KMS-11 (cell line): ENCODE data around the gene APBA2.
"Not testable (repeated sequence)": the region's sequence is repeated elsewhere in the genome, so short reads cannot be mapped to it uniquely, and the experiment has no call there.

Experiments
- H2AFZ ChIP-seq: fragments of 200-600 bp; sonication (generic); 2 replicates; pipeline ENCODE4 v1.6.1; 2016; ENCODE audit warnings: antibody characterized with exemption, mixed run types, low read depth
- H3K27ac ChIP-seq: fragments of 200-600 bp; sonication (generic); 2 replicates; pipeline ENCODE4 v1.6.1; 2016; ENCODE audit warnings: mild to moderate bottlenecking, mixed run types
- H3K27me3 ChIP-seq: fragments of 200-600 bp; sonication (generic); 2 replicates; pipeline ENCODE4 v1.6.1; 2017; ENCODE audit warnings: mild to moderate bottlenecking, low read depth, mixed run types, moderate library complexity; ENCODE audit not compliant: insufficient read depth
- H3K36me3 ChIP-seq: fragments of 200-600 bp; sonication (generic); 2 replicates; pipeline ENCODE4 v1.6.1; 2017; ENCODE audit warnings: mild to moderate bottlenecking, mixed run types; ENCODE audit not compliant: insufficient read depth
- H3K4me1 ChIP-seq: fragments of 200-600 bp; sonication (generic); 2 replicates; pipeline ENCODE4 v1.6.1; 2016; ENCODE audit warnings: mild to moderate bottlenecking, low read depth, mixed run types; ENCODE audit not compliant: poor library complexity, severe bottlenecking
- H3K4me2 ChIP-seq: fragments of 200-600 bp; sonication (generic); 2 replicates; pipeline ENCODE4 v1.7.0; 2016; ENCODE audit warnings: mild to moderate bottlenecking, mixed run types
- H3K4me3 ChIP-seq: fragments of 200-600 bp; sonication (generic); IDR thresholded peaks from 2 replicates; pipeline ENCODE4 v1.6.1; 2017; ENCODE audit warnings: low read depth, low read length, mixed read lengths; ENCODE audit not compliant: insufficient read depth
- H3K79me2 ChIP-seq: fragments of 200-600 bp; sonication (generic); 2 replicates; pipeline ENCODE4 v1.6.1; 2016; ENCODE audit warnings: low read depth, mixed run types; ENCODE audit not compliant: insufficient read depth
- H3K9ac ChIP-seq: fragments of 200-600 bp; sonication (generic); 2 replicates; pipeline ENCODE4 v1.6.1; 2016; ENCODE audit warnings: mild to moderate bottlenecking, mixed run types
- H4K20me1 ChIP-seq: fragments of 200-600 bp; sonication (generic); 2 replicates; pipeline ENCODE4 v1.6.1; 2016; ENCODE audit warnings: mild to moderate bottlenecking, mixed run types; ENCODE audit not compliant: insufficient read depth
- CTCF ChIP-seq: fragments of 200-600 bp; sonication (generic); conservative IDR thresholded peaks from 2 replicates; pipeline ENCODE4 v1.6.1; 2017; ENCODE audit warnings: low read depth, mild to moderate bottlenecking, antibody characterized with exemption, low read length, moderate library complexity, mixed read lengths

Gene APBA2

GRCh38 chr15:28885630-28886430, at the start of gene APBA2:
Gene APBA2, plus strand, starts transcription at chr15:28885974. Its CDS starts 167,911 bp downstream, at chr15:29053885.
- Histone ChIP-seq H3K27me3 (no peaks in the 10 kb centered on the region), H3K4me1 (no peaks in the 10 kb centered on the region), H4K20me1 (no peaks in the 10 kb centered on the region), H3K9ac (peak within 1 kb of the TSS; percentile 50; the same call in 1 of the 2 replicates), H3K4me2 (peak within 1 kb of the TSS; percentile 39; the same call in 1 of the 2 replicates), H3K79me2 (no peaks in the 10 kb centered on the region), H2AFZ (peak within 1 kb of the TSS; percentile 47; the same call in 1 of the 2 replicates), H3K36me3 (no peaks in the 10 kb centered on the region), H3K27ac (no peak within 1 kb of the TSS), H3K4me3 (no peak within 1 kb of the TSS)
- no peak for TF ChIP-seq CTCF

- H3K4me2 ChIP-seq, H2AFZ ChIP-seq, H3K4me1 ChIP-seq, H3K27me3 ChIP-seq, H3K36me3 ChIP-seq, H3K27ac ChIP-seq, H3K9ac ChIP-seq, H3K79me2 ChIP-seq, H3K4me3 ChIP-seq, H4K20me1 ChIP-seq: not testable (repeated sequence)
Observed at GRCh38 chr15:28840285-28840684, 45.5 kb upstream of the APBA2 start.

- not testable (repeated sequence) for H3K4me1 ChIP-seq, H3K4me2 ChIP-seq, H3K4me3 ChIP-seq, H3K27ac ChIP-seq, H3K9ac ChIP-seq, H4K20me1 ChIP-seq, H3K27me3 ChIP-seq, H2AFZ ChIP-seq, H3K36me3 ChIP-seq, H3K79me2 ChIP-seq
Observed at GRCh38 chr15:28842210-28842609, 43.6 kb upstream of the APBA2 start.

GRCh38 chr15:28843520-28843919, 42.3 kb upstream of the APBA2 start:
- not testable (repeated sequence) for H2AFZ ChIP-seq, H3K4me2 ChIP-seq, H3K9ac ChIP-seq, H3K79me2 ChIP-seq, H4K20me1 ChIP-seq, H3K36me3 ChIP-seq, H3K27ac ChIP-seq, H3K4me3 ChIP-seq, H3K27me3 ChIP-seq
- H3K4me1 ChIP-seq: peaks cover 14% of the 10 kb centered on the region

- H3K36me3 ChIP-seq, H3K4me3 ChIP-seq, H3K79me2 ChIP-seq, H4K20me1 ChIP-seq, H3K27me3 ChIP-seq, H3K27ac ChIP-seq, H3K4me2 ChIP-seq, H2AFZ ChIP-seq, H3K9ac ChIP-seq: not testable (repeated sequence)
- H3K4me1 ChIP-seq: peaks cover 14% of the 10 kb centered on the region
Observed at GRCh38 chr15:28844147-28844546, 41.6 kb upstream of the APBA2 start.

- H3K27ac ChIP-seq, H3K4me3 ChIP-seq, H3K9ac ChIP-seq, H4K20me1 ChIP-seq, H3K27me3 ChIP-seq, H3K36me3 ChIP-seq, H3K79me2 ChIP-seq, H2AFZ ChIP-seq: not testable (repeated sequence)
- peaks cover 14% of the 10 kb centered on the region for H3K4me1 ChIP-seq
- H3K4me2 ChIP-seq: peak overlapping the region; percentile 41
Observed at GRCh38 chr15:28847247-28847646, 38.5 kb upstream of the APBA2 start.

- not testable (repeated sequence) for H3K9ac ChIP-seq, H2AFZ ChIP-seq, H3K27me3 ChIP-seq, H3K79me2 ChIP-seq, H3K4me3 ChIP-seq, H3K36me3 ChIP-seq, H4K20me1 ChIP-seq, H3K27ac ChIP-seq
- Histone ChIP-seq H3K4me1 (peaks cover 14% of the 10 kb centered on the region), H3K4me2 (peak overlapping the region; percentile 8; the same call in 1 of the 2 replicates)
Observed at GRCh38 chr15:28847959-28848358, 37.8 kb upstream of the APBA2 start.

GRCh38 chr15:28848521-28848920, 37.3 kb upstream of the APBA2 start, which contains the start of gene GOLGA6L7:
Gene GOLGA6L7, minus strand, starts transcription at chr15:28848644. Its CDS starts 95 bp downstream, at chr15:28848549.
- H3K4me3 ChIP-seq, H3K9ac ChIP-seq: not testable (repeated sequence)

GRCh38 chr15:28849271-28849670, 36.5 kb upstream of the APBA2 start:
- not testable (repeated sequence) for H3K4me2 ChIP-seq, H3K9ac ChIP-seq

More at GRCh38 chr15:28848521-28848920, 37.3 kb upstream of the APBA2 start, which contains the start of gene GOLGA6L7:
- H2AFZ ChIP-seq, H4K20me1 ChIP-seq, H3K36me3 ChIP-seq, H3K27ac ChIP-seq, H3K27me3 ChIP-seq, H3K79me2 ChIP-seq: not testable (repeated sequence)
- Histone ChIP-seq H3K4me2 (peak within 1 kb of the TSS; percentile 8; the same call in 1 of the 2 replicates), H3K4me1 (peaks cover 14% of the 10 kb centered on the region)

More at GRCh38 chr15:28849271-28849670, 36.5 kb upstream of the APBA2 start:
- H3K79me2 ChIP-seq, H3K27ac ChIP-seq, H3K36me3 ChIP-seq, H3K4me3 ChIP-seq, H4K20me1 ChIP-seq, H2AFZ ChIP-seq, H3K27me3 ChIP-seq: not testable (repeated sequence)
- peaks cover 14% of the 10 kb centered on the region for H3K4me1 ChIP-seq
